Measurements from ENCODE around the gene SPATA7. TPM values are rescaled to one million over a fixed set of nuclear protein-coding genes. Genes with fewer than 3 reads are reported as not detected.

The SPATA7 gene
- total RNA-seq, 2 experiments from 2014 or later: 1.2 to 1.3 TPM

- Mint-ChIP-seq H3K4me1 (ENCODE audit: low read depth) (no peaks in the 10 kb centered on the region), H3K4me3 (no peak overlapping the region), H3K27ac (no peak overlapping the region), H3K36me3 (ENCODE audit: low read depth) (no peaks in the 10 kb centered on the region), H3K27me3 (peaks cover 36% of the 10 kb centered on the region), H3K9me3 (no peaks in the 10 kb centered on the region)
- Histone ChIP-seq H3K9me3 (ENCODE audit: control insufficient read depth in 1 of 2, insufficient read depth in 1 of 2, low read length in 2 of 2) (peaks cover 0 to 6% of the 10 kb centered on the region in 2 experiments), H3K27me3 (ENCODE audit: control insufficient read depth in 1 of 2, insufficient read depth in 2 of 2, low read length in 2 of 2) (peaks cover 0 to 4% of the 10 kb centered on the region in 2 experiments), H3K36me3 (ENCODE audit: insufficient read depth, low read length) (no peaks in the 10 kb centered on the region), H3K27ac (ENCODE audit: low read depth in 1 of 2, low read length in 2 of 2) (no peak overlapping the region), H3K4me3 (ENCODE audit: low read length) (no peak overlapping the region), H3K4me1 (ENCODE audit: insufficient read depth, low read length) (no peaks in the 10 kb centered on the region)
- POLR2A ChIA-PET: no interaction called here
- no peak for TF ChIP-seq CTCF (IDR thresholded peaks at IDR 0.05)
- DNase-seq (no peak), ATAC-seq (ENCODE audit: poor library complexity) (no peak)
- intact Hi-C loops (cut with DNase I, micrococcal nuclease): no loop called here
- CTCF ChIA-PET: no interaction called here
These were observed 97.1 kb downstream of the SPATA7 start for GRCh38 chr14:88482524-88482923.

Other genes with a start within 250 kb of the SPATA7 start
- not detected for gene KCNK10, start 62.4 kb upstream of the SPATA7 start, total RNA-seq
- not detected for gene PTPN21, start 169.3 kb downstream of the SPATA7 start, total RNA-seq
- 10 to 100 TPM; 36.5 to 40.2 TPM for gene ZC3H14, start 177.4 kb downstream of the SPATA7 start, total RNA-seq

All from CD4-positive, alpha-beta T cell (primary cell).